Head of caudate nucleus (tissue), 42 donors: Measurements from ENCODE around the gene SMG6.
A peak's percentile ranks its signal among the peaks of the same experiment; 100 is the strongest.

Experiments used
- DNase-seq, 42 donors: peaks; one replicate each; pipeline versions ENCODE4 v3.0.0 to v3.0.0-alpha.2; 2020 to 2021; ENCODE audit warnings: mixed read lengths in 7 of 42
- intact Hi-C: fragments of 100-400 bp; cut with DNase I; formaldehyde crosslinking; loops from one replicate; pipeline ENCODE4 v1.15.0; 2022

The SMG6 gene

DNA sequence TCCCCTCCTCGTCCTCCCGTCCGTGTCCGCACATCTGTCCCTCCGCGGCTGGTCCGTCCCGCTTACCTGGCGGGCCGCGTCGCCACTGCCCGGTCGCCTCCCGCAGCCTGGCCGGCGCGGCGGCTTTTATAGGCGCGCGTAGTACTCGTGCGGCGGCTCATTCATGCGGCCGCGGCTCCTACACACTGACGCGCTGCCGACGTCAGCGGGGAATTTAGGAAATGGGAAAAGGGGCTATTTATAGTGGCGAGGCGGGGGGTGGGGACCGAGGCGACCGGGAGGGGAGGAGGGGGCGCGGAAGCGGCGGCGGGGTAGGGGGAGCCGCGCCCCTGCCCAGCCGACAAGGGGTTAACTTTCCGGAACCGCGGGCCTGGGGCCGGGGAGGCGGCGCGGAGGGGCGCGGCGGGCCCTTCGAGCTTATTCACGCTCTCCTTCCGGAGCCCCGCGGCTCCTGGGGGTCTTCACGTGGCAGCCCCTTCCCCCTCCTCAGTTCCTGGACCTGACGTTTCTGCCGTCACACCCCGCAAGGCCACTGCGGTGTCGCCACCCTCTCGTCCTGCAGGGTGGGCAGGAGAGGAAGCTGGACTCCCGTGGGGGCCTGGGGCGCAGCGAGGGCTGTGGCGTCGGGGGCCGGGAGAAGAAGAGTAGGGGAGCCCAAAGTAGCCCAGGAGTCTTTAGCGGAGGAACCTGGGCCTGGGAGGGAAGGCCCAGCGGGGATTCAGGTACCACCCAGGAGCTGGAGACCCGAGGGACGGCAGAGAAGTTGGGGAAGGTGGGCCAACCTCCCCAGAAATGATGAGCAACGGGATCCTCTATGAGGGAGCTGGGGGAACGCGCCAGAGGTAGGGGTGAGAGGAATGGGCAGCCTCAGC, 252.3 kb downstream of the SMG6 start:
- intact Hi-C loops, result no loop called here
- peak in 10 of 42 donors; percentile 19 to 60 (median 46) for DNase-seq

DNA sequence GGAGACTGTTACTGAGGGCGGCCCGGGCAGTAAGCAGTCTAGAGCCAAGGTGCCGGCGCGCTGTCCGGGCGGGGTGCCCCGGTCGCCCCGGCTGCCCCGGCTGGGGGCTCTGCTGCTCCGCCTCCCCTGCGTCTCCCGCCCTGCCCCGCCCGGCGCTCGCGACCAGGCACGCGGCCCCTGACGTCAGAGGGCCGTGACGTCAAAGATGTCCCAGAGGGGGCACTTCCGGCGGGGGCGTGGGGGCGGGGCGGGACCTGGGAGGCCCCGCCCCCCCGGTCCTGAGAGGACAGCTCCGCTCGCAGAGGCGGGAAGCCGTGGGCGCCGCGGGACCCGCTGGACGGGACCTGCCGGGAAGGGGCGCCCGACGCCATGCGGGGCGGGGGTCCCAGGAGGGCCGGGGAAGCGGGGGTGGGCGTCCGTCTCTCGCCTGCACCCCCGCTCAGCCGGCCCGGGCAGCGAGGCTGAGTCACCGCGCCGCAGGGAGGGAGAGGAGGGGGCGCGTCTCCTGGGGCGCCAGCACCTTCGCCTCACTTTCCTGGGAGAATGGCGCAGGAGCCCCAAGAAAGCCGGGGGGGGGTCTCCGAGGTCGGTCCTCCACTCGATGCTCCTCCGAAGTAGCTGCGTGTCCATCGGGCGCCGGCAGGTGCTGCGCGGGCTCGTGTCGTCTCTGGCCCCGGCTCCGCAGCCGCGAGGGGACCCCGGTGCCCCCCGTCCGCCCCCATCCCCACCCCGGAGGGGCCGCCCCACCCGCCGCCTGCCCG, 253.1 kb downstream of the SMG6 start:
- DNase-seq, result peak in 35 of 42 donors; percentile 39 to 84 (median 63)
- intact Hi-C loops, result no loop called here

DNA sequence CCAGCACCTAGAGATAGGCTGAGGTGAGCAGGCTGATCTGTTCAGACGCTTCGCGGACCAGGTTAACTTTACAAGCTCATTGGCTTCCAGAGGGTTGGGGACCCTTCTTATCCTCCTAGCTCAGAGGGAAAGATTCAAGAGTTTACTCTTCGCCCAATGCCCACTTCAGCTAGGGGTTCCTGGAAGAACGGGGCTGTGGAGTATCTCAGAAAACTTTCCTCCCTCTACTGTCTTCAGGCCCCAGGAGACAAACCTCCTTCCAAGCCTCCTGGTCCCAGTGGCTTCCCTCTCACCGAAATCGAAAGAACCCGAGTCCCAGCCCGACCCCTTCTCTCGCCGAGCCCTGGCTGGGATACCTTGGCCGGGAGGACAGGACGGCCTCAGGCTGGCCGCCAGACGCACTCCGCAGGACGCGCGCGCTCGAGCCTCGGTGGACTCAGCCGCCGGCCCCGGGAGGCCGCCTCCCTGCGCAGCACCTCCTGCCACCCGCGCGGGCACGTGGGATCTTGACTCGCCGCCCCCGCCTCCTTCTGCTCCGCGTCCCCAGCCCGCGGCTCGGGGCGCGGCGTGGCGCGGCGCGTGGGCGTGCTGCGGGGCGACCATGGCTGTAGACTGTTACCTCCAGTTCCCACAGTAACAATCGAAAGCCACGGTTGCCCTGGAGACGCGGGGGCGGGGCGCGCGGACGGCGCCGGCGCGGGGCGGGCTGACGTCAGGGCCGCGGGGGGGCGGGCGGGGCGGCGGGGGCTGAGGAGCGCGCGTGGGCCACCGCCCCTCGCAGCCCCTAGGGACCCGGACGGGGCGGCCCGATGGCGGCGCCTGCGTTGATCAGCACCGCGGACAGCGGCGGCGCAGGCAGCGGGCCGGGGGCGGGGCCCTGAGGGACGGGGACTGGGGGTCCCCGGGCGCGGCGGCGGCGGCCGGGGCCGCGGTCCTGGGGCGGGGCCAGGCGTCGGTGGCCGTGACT, 254.0 kb downstream of the SMG6 start:
- peak; percentile 46 to 91 (median 82) for DNase-seq
- intact Hi-C loops, result loop anchor here (10.0 kb wide), 1 partner anchor 335 kb away; the partner anchor contains the start of gene TLCD2

GRCh38 chr17:2048805-2049204, 254.8 kb downstream of the SMG6 start:
- intact Hi-C loops, result loop anchor here (10.0 kb wide), 1 partner anchor 334 kb away; the partner anchor contains the start of gene TLCD2
- no peak for DNase-seq

DNA sequence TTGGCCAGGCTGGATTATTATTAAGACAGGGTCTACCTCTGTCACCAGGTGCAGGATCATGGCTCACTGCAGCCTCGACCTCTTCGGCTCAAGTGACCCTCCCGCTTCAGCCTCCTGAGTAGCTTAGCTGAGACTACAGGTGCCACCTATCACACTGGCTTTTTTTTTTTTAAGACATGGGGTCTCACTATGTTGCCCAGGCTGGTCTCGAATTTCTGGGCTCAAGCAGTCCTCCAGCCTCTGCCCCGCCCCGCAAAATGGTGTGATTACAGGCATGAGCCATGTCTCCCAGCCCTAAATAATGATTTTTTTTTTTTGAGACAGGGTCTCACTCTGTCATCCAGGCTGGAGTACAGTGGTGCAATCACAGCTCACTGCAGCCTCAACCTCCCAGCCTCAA, 256.0 kb downstream of the SMG6 start:
- intact Hi-C loops, result loop anchor here (10.0 kb wide), 1 partner anchor 333 kb away; the partner anchor contains the start of gene TLCD2

GRCh38 chr17:2044263-2044894, 259.2 kb downstream of the SMG6 start:
- intact Hi-C loops, result loop anchor here (10.0 kb wide), 1 partner anchor 330 kb away; the partner anchor contains the start of gene TLCD2

More for the DNA sequence above, 256.0 kb downstream of the SMG6 start:
- DNase-seq, result no peak

DNA sequence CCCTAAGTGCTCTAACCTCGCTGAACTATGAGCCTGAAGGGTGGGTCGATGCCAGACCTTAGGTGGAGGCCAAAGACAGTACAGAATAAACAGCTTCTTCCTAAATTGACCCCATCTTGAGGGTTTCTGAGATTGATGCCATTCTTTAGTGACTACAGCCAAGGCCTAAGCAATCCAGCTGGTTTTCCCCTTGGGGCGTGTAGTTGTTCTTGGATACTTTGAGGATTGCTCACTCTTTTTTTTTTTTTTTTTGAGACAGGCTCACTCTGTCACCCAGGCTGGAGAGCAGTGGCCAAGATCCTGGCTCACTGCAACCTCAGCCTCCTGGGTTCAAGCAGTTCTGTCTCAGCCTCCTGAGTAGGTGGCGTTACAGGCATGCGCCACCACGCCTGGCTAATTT, 259.8 kb downstream of the SMG6 start:
- intact Hi-C loops, result loop anchor here (10.0 kb wide), 1 partner anchor 329 kb away; the partner anchor contains the start of gene TLCD2
- no peak for DNase-seq

More at GRCh38 chr17:2044263-2044894, 259.2 kb downstream of the SMG6 start:
- DNase-seq, result no peak

DNA sequence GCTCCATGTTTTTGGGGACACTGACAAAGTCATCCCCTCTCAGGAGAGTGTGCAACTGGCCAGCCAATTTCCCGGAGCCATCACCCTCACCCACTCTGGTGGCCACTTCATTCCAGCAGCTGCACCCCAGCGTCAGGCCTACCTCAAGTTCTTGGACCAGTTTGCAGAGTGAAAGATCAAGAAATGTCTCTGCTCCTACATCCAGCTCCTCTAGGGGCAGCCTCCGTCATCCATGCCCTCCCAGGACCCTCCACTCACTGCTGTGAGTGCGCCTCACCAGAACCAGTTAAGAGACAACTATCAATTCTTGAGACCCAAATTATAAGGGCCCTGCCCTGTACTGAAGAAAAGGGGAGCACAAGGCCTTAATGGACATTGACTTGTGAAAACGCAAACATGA, 260.7 kb downstream of the SMG6 start:
- DNase-seq, result no peak
- intact Hi-C loops, result loop anchor here (10.0 kb wide), 1 partner anchor 328 kb away; the partner anchor contains the start of gene TLCD2

- intact Hi-C loops, result loop anchor here (10.0 kb wide), 1 partner anchor 328 kb away; the partner anchor contains the start of gene TLCD2
- DNase-seq, result peak in 8 of 42 donors; percentile 32 to 63 (median 44)
Measured at GRCh38 chr17:2042390-2042847, 261.2 kb downstream of the SMG6 start.

DNA sequence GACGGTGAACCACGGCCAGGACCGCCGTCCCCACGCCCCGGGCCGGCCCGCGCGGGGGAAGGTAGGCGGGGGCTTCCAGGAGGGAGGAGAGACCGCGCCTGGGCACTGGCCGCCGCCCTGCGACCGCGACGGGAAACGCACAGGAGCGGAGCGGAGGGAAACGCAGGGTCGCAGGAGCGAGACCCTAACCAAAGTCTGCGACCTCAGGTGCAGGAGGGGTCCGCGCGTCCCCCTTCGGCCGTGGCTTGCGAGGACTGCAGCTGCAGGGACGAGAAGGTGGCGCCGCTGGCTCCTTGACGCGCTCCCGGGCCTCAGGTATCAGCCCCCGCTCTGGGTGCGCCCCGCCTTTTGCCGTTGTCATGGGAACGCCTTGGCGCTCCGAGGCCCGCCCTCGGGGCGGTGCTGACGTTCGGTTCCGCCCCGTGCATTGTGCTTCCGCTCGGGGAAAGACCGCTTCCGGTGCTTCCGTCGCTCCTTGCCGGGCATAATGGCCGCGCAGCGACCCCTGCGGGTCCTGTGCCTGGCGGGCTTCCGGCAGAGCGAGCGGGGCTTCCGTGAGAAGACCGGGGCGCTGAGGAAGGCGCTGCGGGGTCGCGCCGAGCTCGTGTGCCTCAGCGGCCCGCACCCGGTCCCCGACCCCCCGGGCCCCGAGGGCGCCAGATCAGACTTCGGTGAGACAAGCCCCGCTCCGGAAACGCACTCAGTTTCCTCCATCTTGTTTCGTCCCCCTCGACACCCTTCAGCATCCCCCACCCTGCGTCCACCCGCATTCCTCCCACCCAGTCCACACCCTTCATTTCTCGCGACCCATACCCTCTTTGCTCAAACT, 261.8 kb downstream of the SMG6 start, which contains the start of gene OVCA2:
Gene OVCA2 (plus strand): TSS at position 462 of the 829 bp plus-strand sequence. CDS start 26 bp downstream, at position 488.
- DNase-seq, result peak; percentile 86 to 98 (median 96)
- intact Hi-C loops, result loop anchor here (10.0 kb wide), 1 partner anchor 327 kb away; the partner anchor contains the start of gene TLCD2

DNA sequence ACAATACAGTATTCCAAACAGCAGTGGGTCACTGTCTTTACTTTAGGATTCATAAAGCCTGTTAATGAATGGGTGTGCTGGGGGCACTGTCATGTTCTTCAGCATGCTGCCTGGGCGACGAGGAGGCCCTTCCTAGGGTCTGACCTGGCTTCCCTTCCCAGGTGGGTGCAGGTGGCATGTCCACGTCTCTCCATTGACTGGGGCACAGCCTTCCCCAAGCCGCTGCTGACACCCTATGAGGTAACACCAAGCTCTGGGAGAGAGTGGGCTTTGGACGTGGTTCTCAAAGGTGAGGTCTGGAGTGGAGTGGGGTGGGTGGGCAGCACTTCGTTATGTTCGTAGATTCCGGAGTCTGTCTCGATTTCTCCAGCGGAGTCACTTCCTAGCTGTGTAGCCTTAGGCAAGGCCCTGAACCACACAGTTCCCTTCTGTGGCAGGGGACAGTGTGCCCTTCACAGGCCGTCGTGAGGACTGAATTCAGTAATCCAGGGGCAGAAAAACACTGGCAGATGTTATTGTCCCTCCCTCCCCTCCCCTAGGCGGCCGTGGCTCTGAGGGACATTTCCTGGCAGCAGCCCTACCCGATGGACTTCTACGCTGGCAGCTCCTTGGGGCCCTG, 262.5 kb downstream of the SMG6 start:
- DNase-seq, result no peak
- intact Hi-C loops, result loop anchor here (10.0 kb wide), 1 partner anchor 326 kb away; the partner anchor contains the start of gene TLCD2

- no peak for DNase-seq
- intact Hi-C loops, result loop anchor here (10.0 kb wide), 1 partner anchor 326 kb away; the partner anchor contains the start of gene TLCD2
Measured at GRCh38 chr17:2040219-2040827, 263.3 kb downstream of the SMG6 start.

DNA sequence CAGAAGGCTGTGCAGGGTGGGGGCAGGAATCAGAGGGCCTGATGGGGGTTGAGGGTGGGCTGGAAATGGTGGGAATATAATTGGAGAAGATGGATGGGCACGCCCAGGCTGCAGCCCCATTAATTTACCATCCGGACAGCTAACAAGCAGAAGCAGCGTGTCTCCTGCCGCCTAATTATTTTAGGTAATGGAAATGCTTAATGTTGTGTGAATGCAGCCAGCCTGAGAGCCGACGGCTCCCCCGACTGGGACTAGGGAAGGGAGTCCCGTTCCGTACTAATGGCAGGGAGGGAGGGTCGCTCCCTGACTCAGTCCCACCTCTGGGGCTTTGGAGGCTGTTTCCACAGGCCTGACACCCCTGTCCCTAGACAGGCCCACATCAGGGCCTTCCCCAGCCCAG, 266.4 kb downstream of the SMG6 start:
- intact Hi-C loops, result no loop called here
- DNase-seq, result no peak

GRCh38 chr17:2035541-2036488, 267.8 kb downstream of the SMG6 start:
- intact Hi-C loops, result no loop called here
- peak in 10 of 42 donors; percentile 31 to 65 (median 53) for DNase-seq
